HepG2 (cell line): ENCODE results near the gene AGBL1.

Source experiments
- CTCF ChIP-seq: sonication (generic); formaldehyde crosslinking; IDR thresholded peaks from 2 replicates; pipeline ENCODE4 v1.5.0; 2020; ENCODE audit warnings: mild to moderate bottlenecking, missing genetic modification reagents, moderate library complexity
- EZH2 ChIP-seq: conservative IDR thresholded peaks from 2 replicates; pipeline ENCODE4 v1.6.1; 2012; ENCODE audit warnings: mild to moderate bottlenecking, low read depth, low read length, moderate library complexity
- HOXA7 ChIP-seq: sonication (generic); formaldehyde crosslinking; IDR thresholded peaks from 2 replicates; pipeline ENCODE4 v1.8.1; 2022; ENCODE audit warnings: mild to moderate bottlenecking, missing genetic modification reagents, moderate library complexity
- NR3C1 ChIP-seq: sonication (generic); formaldehyde crosslinking; IDR thresholded peaks from 2 replicates; pipeline ENCODE4 v1.4.0; 2020; ENCODE audit warnings: missing genetic modification reagents
- PITX1 ChIP-seq: sonication (generic); formaldehyde crosslinking; IDR thresholded peaks from 2 replicates; pipeline ENCODE4 v1.5.1; 2020; ENCODE audit warnings: mild to moderate bottlenecking, missing genetic modification reagents
- POLR2A ChIP-seq, 2 experiments: IDR thresholded peaks; 2 replicates each; pipeline ENCODE4 v1.6.1; 2011; ENCODE audit warnings: low read depth in 2 of 2, low read length in 2 of 2, mild to moderate bottlenecking in 1 of 2, moderate library complexity in 1 of 2; ENCODE audit not compliant: insufficient read depth in 1 of 2
- ZNF207 ChIP-seq: fragments of 450-650 bp; IDR thresholded peaks from 2 replicates; pipeline ENCODE4 v1.6.1; 2016; ENCODE audit warnings: antibody characterized with exemption, borderline replicate concordance
- ZNF34 ChIP-seq: sonication (generic); formaldehyde crosslinking; IDR thresholded peaks from 2 replicates; pipeline ENCODE4 v1.4.0; 2020; ENCODE audit warnings: mild to moderate bottlenecking, missing genetic modification reagents, borderline replicate concordance
- ZNF776 ChIP-seq: sonication (generic); formaldehyde crosslinking; IDR thresholded peaks from 2 replicates; pipeline ENCODE4 v1.4.0; 2020; ENCODE audit warnings: mild to moderate bottlenecking, missing genetic modification reagents

- TF ChIP-seq CTCF (CRISPR knock-in tag), result no peak
- TF ChIP-seq PITX1 (CRISPR knock-in tag), result no peak
- no peak for TF ChIP-seq ZNF34 (CRISPR knock-in tag)
- no peak for TF ChIP-seq NR3C1 (CRISPR knock-in tag)
- TF ChIP-seq ZNF207, result no peak
- TF ChIP-seq POLR2A (IDR thresholded peaks at IDR 0.05; ENCODE audit: insufficient read depth in 1 of 2, low read depth in 2 of 2, low read length in 2 of 2), result no peak
- no peak for TF ChIP-seq HOXA7 (CRISPR knock-in tag)
- no peak for TF ChIP-seq ZNF776
- TF ChIP-seq EZH2, result no peak
Observed at GRCh38 chr15:86483936-86484335, 404.3 kb downstream of the AGBL1 start.
